Measurements from ENCODE around the gene C14orf132.

GRCh38 chr14:96083667-96084320 is 44.6 kb downstream of the C14orf132 start:
- TF ChIP-seq POLR2AphosphoS5 (IDR thresholded peaks at IDR 0.05; ENCODE audit: low read depth, low read length): no peak
- TF ChIP-seq REST (IDR thresholded peaks at IDR 0.05; ENCODE audit: insufficient read depth in 1 of 2, low read depth in 2 of 2, low read length in 2 of 2): no peak
- TF ChIP-seq SIN3A (IDR thresholded peaks at IDR 0.05; ENCODE audit: borderline replicate concordance, insufficient read depth, low read length): no peak
